Amygdala (tissue), 56 donors: Measurements from ENCODE around the gene C2CD2.

ENCODE experiments used
- DNase-seq, 56 donors: peaks; one replicate each; lab custom pipeline; 2025; lab: John Stamatoyannopoulos, UW

The C2CD2 gene

GRCh38 chr21:41975391-41976272, 21.8 kb upstream of the C2CD2 start:
- no peak for DNase-seq

- no peak for DNase-seq
These were observed 20.9 kb upstream of the C2CD2 start for GRCh38 chr21:41974752-41975053.

- no peak for DNase-seq
These were observed 20.3 kb upstream of the C2CD2 start for GRCh38 chr21:41973861-41974751.

GRCh38 chr21:41973427-41973831, 19.6 kb upstream of the C2CD2 start:
- DNase-seq: no peak

- DNase-seq: no peak
These were observed 18.8 kb upstream of the C2CD2 start for GRCh38 chr21:41972511-41973205.

- no peak for DNase-seq
These were observed 18.1 kb upstream of the C2CD2 start for GRCh38 chr21:41971891-41972290.

GRCh38 chr21:41970751-41971653, 17.2 kb upstream of the C2CD2 start:
- DNase-seq: no peak

- no peak for DNase-seq
These were observed 16.2 kb upstream of the C2CD2 start for GRCh38 chr21:41970106-41970391.

GRCh38 chr21:41967708-41968107, 13.9 kb upstream of the C2CD2 start:
- no peak for DNase-seq

- DNase-seq: no peak
These were observed 13.2 kb upstream of the C2CD2 start for GRCh38 chr21:41966872-41967621.

GRCh38 chr21:41966041-41966833, 12.4 kb upstream of the C2CD2 start:
- no peak for DNase-seq

- no peak for DNase-seq
These were observed 11.7 kb upstream of the C2CD2 start for GRCh38 chr21:41965461-41966013.

GRCh38 chr21:41965045-41965444, 11.2 kb upstream of the C2CD2 start:
- DNase-seq: no peak

GRCh38 chr21:41964171-41964570, 10.4 kb upstream of the C2CD2 start:
- no peak for DNase-seq

GRCh38 chr21:41962425-41962966, 8.7 kb upstream of the C2CD2 start:
- no peak for DNase-seq

GRCh38 chr21:41961753-41962152, 7.9 kb upstream of the C2CD2 start:
- DNase-seq: no peak

- no peak for DNase-seq
These were observed 7.5 kb upstream of the C2CD2 start for GRCh38 chr21:41961282-41961701.

- DNase-seq: no peak
These were observed 6.6 kb upstream of the C2CD2 start for GRCh38 chr21:41960386-41960785.
